ENCODE data around the gene EVL.
A peak's percentile ranks its signal among the peaks of the same experiment; 100 is the strongest.
"Not testable (repeated sequence)": the region's sequence is repeated elsewhere in the genome, so short reads cannot be mapped to it uniquely, and the experiment has no call there.

The EVL gene

GRCh38 chr14:100039903-100040302, 25.3 kb upstream of the EVL start:
- DNase-seq: no peak

- DNase-seq: no peak
Measured at GRCh38 chr14:100041271-100041670, 24.0 kb upstream of the EVL start.

GRCh38 chr14:100042286-100042685, 22.9 kb upstream of the EVL start:
- no peak for DNase-seq

- DNase-seq: no peak
Measured at GRCh38 chr14:100045642-100046344, 19.4 kb upstream of the EVL start.

GRCh38 chr14:100047600-100047999, 17.6 kb upstream of the EVL start:
- no peak for DNase-seq

- DNase-seq: no peak
Measured at GRCh38 chr14:100048786-100049185, 16.4 kb upstream of the EVL start.

GRCh38 chr14:100049220-100049619, 16.0 kb upstream of the EVL start:
- DNase-seq: no peak

- no peak for DNase-seq
Measured at GRCh38 chr14:100051103-100051502, 14.1 kb upstream of the EVL start.

GRCh38 chr14:100051543-100051942, 13.7 kb upstream of the EVL start:
- DNase-seq: peak; percentile 67

- no peak for DNase-seq
Measured at GRCh38 chr14:100052819-100053218, 12.4 kb upstream of the EVL start.

- no peak for DNase-seq
Measured at GRCh38 chr14:100054316-100055075, 10.7 kb upstream of the EVL start.

GRCh38 chr14:100056431-100056830, 8.8 kb upstream of the EVL start:
- DNase-seq: no peak

GRCh38 chr14:100056964-100057795, 8.0 kb upstream of the EVL start:
- DNase-seq: no peak

GRCh38 chr14:100058777-100059437, 6.3 kb upstream of the EVL start:
- no peak for DNase-seq

GRCh38 chr14:100059438-100059781, 5.8 kb upstream of the EVL start:
- DNase-seq: no peak

- no peak for DNase-seq
Measured at GRCh38 chr14:100060760-100061159, 4.5 kb upstream of the EVL start.

GRCh38 chr14:100062590-100062989, 2.6 kb upstream of the EVL start:
- no peak for DNase-seq

- DNase-seq: no peak
Measured at GRCh38 chr14:100063314-100063941, 1.8 kb upstream of the EVL start.

GRCh38 chr14:100064335-100065092, 708 bp upstream of the EVL start:
- DNase-seq: not testable (repeated sequence)

GRCh38 chr14:100065942-100066574, 836 bp downstream of the EVL start:
- no peak for DNase-seq

- no peak for DNase-seq
Measured at GRCh38 chr14:100066962-100067361, 1.7 kb downstream of the EVL start.
